ENCODE data around the gene MTARC2.

DNA sequence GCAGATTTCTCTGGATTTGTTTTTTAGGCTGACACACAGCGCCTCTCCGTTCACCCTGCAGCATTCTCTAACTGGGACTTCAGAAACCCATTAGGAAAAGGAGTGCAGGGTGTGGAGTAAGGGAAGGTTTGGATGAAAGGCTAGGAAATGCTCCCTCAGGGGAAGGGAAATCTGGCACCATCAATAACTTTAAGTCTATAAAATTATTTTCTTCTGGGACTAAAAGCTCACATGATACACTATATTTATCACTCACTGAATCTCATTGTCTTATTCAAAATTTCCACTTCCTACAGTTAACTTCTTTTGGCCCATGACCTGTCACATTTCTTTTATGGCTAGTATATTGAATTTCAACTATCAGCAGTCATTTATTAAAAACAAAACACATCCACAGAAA lies 85.3 kb downstream of the MTARC2 start:
- TF ChIP-seq, protein P1, sequence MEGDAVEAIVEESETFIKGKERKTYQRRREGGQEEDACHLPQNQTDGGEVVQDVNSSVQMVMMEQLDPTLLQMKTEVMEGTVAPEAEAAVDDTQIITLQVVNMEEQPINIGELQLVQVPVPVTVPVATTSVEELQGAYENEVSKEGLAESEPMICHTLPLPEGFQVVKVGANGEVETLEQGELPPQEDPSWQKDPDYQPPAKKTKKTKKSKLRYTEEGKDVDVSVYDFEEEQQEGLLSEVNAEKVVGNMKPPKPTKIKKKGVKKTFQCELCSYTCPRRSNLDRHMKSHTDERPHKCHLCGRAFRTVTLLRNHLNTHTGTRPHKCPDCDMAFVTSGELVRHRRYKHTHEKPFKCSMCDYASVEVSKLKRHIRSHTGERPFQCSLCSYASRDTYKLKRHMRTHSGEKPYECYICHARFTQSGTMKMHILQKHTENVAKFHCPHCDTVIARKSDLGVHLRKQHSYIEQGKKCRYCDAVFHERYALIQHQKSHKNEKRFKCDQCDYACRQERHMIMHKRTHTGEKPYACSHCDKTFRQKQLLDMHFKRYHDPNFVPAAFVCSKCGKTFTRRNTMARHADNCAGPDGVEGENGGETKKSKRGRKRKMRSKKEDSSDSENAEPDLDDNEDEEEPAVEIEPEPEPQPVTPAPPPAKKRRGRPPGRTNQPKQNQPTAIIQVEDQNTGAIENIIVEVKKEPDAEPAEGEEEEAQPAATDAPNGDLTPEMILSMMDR (IDR thresholded peaks at IDR 0.05) = no peak
- no peak for TF ChIP-seq EZH2 (IDR thresholded peaks at IDR 0.05; ENCODE audit: borderline replicate concordance, insufficient read depth, low read depth, low read length, poor library complexity, severe bottlenecking)

Measured in B cell (primary cell).